Gastroesophageal sphincter (tissue), 4 donors: Measurements from ENCODE around the gene RPIA. TPM values are rescaled to one million over a fixed set of nuclear protein-coding genes. Genes with fewer than 3 reads are reported as not detected.

Experiments used
- ATAC-seq: fragments of 150-250 bp; one replicate; pipeline ENCODE4 v1.9.1; 2016; ENCODE audit warnings: mild to moderate bottlenecking, moderate library complexity
- H3K27ac ChIP-seq, 4 donors: fragments of 200-600 bp; sonication (generic) in 3 of 4; 1 replicate in 3 of 4; 2 replicates in 1 of 4; pipeline ENCODE4 v1.5.1; 2016 to 2019
- H3K27me3 ChIP-seq: fragments of 200-600 bp; sonication (generic); one replicate; pipeline ENCODE4 v1.5.1; 2019
- H3K36me3 ChIP-seq, 2 donors: fragments of 200-600 bp; sonication (generic); one replicate each; pipeline ENCODE4 v1.5.1; 2019; ENCODE audit warnings: control low read depth in 1 of 2
- H3K4me1 ChIP-seq, 3 donors: fragments of 200-600 bp; sonication (generic); 1 replicate in 2 of 3; 2 replicates in 1 of 3; pipeline ENCODE4 v1.5.1; 2016 to 2019; ENCODE audit warnings: control low read depth in 2 of 3
- H3K4me3 ChIP-seq, 2 donors: fragments of 200-600 bp; sonication (generic); one replicate each; pipeline ENCODE4 v1.5.1; 2019; ENCODE audit warnings: mild to moderate bottlenecking in 1 of 2, moderate library complexity in 1 of 2
- H3K9me3 ChIP-seq, 3 donors: fragments of 200-600 bp; sonication (generic); one replicate each; pipeline ENCODE4 v1.5.1; 2017 to 2019; ENCODE audit warnings: control low read depth in 2 of 3
- EP300 ChIP-seq: sonication (generic); formaldehyde crosslinking; IDR thresholded peaks from one replicate; pipeline ENCODE4 v1.6.1; 2017; ENCODE audit warnings: antibody characterized with exemption, mild to moderate bottlenecking
- POLR2A ChIP-seq, 2 donors: fragments of 450-650 bp; IDR thresholded peaks; one replicate each; pipeline ENCODE4 v1.6.1; 2017; ENCODE audit warnings: antibody characterized with exemption in 2 of 2, mild to moderate bottlenecking in 2 of 2, moderate library complexity in 1 of 2
- POLR2AphosphoS5 ChIP-seq: sonication (generic); formaldehyde crosslinking; IDR thresholded peaks from one replicate; pipeline ENCODE4 v1.6.1; 2017; ENCODE audit warnings: antibody characterized with exemption
- WGBS, 2 donors: methylation state at CpG; one replicate each; pipeline ENCODE4 v1.1.5; 2018; ENCODE audit warnings: low coverage in 1 of 2; 5-methylcytosine and 5-hydroxymethylcytosine counted together
- total RNA-seq, 4 donors: library from RNA; depleted of rRNA; stranded (reverse); fragments of >200 nt; gene quantifications; one replicate each; pipeline ENCODE4 v1.1.0, GENCODE V29; 2016
- TF ChIP-seq, protein P1 (sequence below), 4 experiments: fragments of 200-600 bp in 2 of 4; fragments of 450-650 bp in 2 of 4; sonication (generic) in 1 of 4; IDR thresholded peaks; one replicate each; pipeline ENCODE4 v1.5.1; 2017 to 2019; ENCODE audit warnings: antibody characterized with exemption in 4 of 4, mild to moderate bottlenecking in 2 of 4, moderate library complexity in 2 of 4

The RPIA gene
- total RNA-seq, 4 donors from 2014 or later: 4.4 to 7.7 (median 6.6) TPM

DNA sequence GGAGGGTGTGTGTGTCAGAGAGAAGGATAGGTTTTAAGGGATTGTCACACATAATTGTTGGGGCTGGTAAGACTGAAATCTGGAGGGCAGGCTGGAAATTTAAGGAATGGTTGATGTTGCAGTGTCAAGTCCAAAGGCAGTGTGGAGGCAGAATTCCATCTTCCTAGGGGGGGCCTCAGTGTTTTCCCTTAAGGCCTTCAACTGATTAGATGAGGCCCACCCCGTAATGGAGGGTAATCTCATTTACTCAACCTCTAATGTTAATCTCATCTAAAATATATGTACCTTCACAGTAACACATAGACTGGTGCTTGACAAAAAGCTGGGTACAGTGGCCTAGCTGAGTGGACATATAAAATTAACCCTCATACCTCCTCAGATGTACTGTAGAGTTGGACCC is 30.9 kb upstream of the RPIA start:
- Histone ChIP-seq H3K27me3 (no peaks in the 10 kb centered on the region), H3K4me3 (no peak overlapping the region), H3K36me3 (no peaks in the 10 kb centered on the region), H3K27ac (no peak overlapping the region), H3K9me3 (peaks cover 0 to 6% (median 0%) of the 10 kb centered on the region in 3 donors), H3K4me1 (peaks cover 0 to 17% (median 0%) of the 10 kb centered on the region in 3 donors)
- TF ChIP-seq, protein P1, sequence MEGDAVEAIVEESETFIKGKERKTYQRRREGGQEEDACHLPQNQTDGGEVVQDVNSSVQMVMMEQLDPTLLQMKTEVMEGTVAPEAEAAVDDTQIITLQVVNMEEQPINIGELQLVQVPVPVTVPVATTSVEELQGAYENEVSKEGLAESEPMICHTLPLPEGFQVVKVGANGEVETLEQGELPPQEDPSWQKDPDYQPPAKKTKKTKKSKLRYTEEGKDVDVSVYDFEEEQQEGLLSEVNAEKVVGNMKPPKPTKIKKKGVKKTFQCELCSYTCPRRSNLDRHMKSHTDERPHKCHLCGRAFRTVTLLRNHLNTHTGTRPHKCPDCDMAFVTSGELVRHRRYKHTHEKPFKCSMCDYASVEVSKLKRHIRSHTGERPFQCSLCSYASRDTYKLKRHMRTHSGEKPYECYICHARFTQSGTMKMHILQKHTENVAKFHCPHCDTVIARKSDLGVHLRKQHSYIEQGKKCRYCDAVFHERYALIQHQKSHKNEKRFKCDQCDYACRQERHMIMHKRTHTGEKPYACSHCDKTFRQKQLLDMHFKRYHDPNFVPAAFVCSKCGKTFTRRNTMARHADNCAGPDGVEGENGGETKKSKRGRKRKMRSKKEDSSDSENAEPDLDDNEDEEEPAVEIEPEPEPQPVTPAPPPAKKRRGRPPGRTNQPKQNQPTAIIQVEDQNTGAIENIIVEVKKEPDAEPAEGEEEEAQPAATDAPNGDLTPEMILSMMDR (IDR thresholded peaks at IDR 0.05): no peak
- TF ChIP-seq POLR2AphosphoS5: no peak
- no peak for TF ChIP-seq EP300
- TF ChIP-seq POLR2A (IDR thresholded peaks at IDR 0.05): no peak
- ATAC-seq: no peak
- WGBS, 2 donors: 100% methylated on average over 1 of the region's 1 CpG

GRCh38 chr2:88666576-88666975 is 24.9 kb upstream of the RPIA start:
- TF ChIP-seq POLR2AphosphoS5: no peak
- TF ChIP-seq EP300: no peak
- no peak for TF ChIP-seq POLR2A (IDR thresholded peaks at IDR 0.05)
- TF ChIP-seq, protein P1 (IDR thresholded peaks at IDR 0.05): no peak
- H3K27ac ChIP-seq: no peak overlapping the region
- ATAC-seq: no peak
- 63% methylated on average over 1 of the region's 4 CpGs; no CpG with 5 or more reads in 1 of the 2 donors for WGBS, 2 donors
- H3K27me3 ChIP-seq: no peaks in the 10 kb centered on the region
- H3K4me1 ChIP-seq: peaks cover 0 to under 1% (median 0%) of the 10 kb centered on the region in 3 donors
- H3K4me3 ChIP-seq: no peak overlapping the region
- H3K36me3 ChIP-seq: no peaks in the 10 kb centered on the region
- peaks cover 0 to 6% (median 0%) of the 10 kb centered on the region in 3 donors for H3K9me3 ChIP-seq

DNA sequence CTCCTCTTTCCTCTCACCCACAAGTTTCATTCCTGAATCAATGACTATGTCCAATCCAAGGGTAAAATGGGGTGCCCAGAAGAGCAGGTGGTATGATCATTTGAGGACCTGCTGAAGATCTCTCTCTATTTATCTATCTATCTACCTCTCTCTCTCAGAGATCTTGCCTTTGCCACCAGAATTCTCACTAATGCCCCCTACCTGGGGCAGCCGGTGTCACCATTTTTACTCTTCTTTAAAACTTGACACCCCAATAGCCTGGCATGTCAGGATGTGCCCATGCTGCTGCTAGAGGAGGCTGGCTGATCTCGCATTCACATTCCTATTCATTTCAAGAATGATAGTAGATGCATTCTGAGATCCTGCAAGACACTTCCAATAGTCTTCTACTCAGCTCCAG is 24.3 kb upstream of the RPIA start:
- Histone ChIP-seq H3K27ac (no peak overlapping the region), H3K36me3 (no peaks in the 10 kb centered on the region), H3K4me1 (peaks cover 0 to 6% (median 0%) of the 10 kb centered on the region in 3 donors), H3K27me3 (no peaks in the 10 kb centered on the region), H3K4me3 (no peak overlapping the region), H3K9me3 (peaks cover 0 to 6% (median 0%) of the 10 kb centered on the region in 3 donors)
- WGBS, 2 donors: 79 to 80% methylated on average over 2 of the region's 2 CpGs
- no peak for ATAC-seq
- TF ChIP-seq POLR2AphosphoS5 (no peak), EP300 (no peak), POLR2A (IDR thresholded peaks at IDR 0.05) (no peak)
- TF ChIP-seq, protein P1 (IDR thresholded peaks at IDR 0.05): no peak

- no peak overlapping the region for H3K27ac ChIP-seq
- H3K9me3 ChIP-seq: no peaks in the 10 kb centered on the region
- H3K4me3 ChIP-seq: no peak overlapping the region
- no peak for TF ChIP-seq POLR2AphosphoS5
- TF ChIP-seq POLR2A (IDR thresholded peaks at IDR 0.05): no peak
- TF ChIP-seq, protein P1 (IDR thresholded peaks at IDR 0.05): no peak
- TF ChIP-seq EP300: no peak
- no peaks in the 10 kb centered on the region for H3K36me3 ChIP-seq
- H3K27me3 ChIP-seq: no peaks in the 10 kb centered on the region
- no peak for ATAC-seq
- WGBS, 2 donors: 100% methylated on average over 2 of the region's 2 CpGs; no CpG with 5 or more reads in 1 of the 2 donors
- peaks cover 0 to 6% (median 0%) of the 10 kb centered on the region in 3 donors for H3K4me1 ChIP-seq
These were observed 22.6 kb upstream of the RPIA start for GRCh38 chr2:88668862-88669261.

DNA sequence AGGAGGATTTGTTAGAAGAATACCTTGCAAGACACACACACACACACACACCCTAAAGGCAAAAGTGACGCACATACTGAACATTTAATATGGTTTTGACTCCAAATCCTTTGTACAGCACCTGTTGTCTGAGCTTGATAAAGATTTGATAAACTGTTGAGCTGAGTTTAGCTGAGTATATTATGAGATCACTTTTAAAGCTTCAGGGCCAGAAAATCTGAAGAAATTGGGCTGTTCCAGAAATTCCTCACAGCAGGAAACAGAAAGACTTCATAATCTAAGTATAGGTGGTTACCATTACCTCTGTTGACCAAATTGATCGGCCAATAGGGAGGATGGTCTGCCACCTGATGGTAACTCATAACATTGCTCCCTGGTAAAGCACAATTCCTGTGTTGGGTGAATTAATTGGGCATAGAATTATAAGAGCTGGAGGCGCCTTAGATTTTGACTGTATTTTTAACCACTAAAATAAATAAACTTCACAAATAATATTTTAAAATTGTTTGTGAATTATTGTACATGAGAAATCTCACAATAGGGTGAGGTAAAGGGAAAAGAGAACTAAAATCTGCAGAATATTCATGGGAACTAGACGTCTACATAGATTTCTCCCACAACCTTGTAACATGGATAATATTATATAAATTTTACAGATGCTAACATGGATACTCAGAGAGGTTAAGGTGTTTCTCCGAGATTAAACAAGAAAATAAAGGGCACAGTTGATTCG is 21.8 kb upstream of the RPIA start:
- H3K4me1 ChIP-seq: peaks cover 0 to 6% (median 0%) of the 10 kb centered on the region in 3 donors
- no peak for ATAC-seq

More for the DNA sequence above, 21.8 kb upstream of the RPIA start:
- TF ChIP-seq, protein P1 (IDR thresholded peaks at IDR 0.05): peak in 3 of 4 experiments; percentile 24 to 53 (median 49)
- TF ChIP-seq POLR2A (IDR thresholded peaks at IDR 0.05) (no peak), POLR2AphosphoS5 (no peak), EP300 (no peak)
- no peak overlapping the region for H3K27ac ChIP-seq
- WGBS, 2 donors: 59 to 63% methylated on average over 6 of the region's 6 CpGs
- H3K4me3 ChIP-seq: no peak overlapping the region
- no peaks in the 10 kb centered on the region for H3K9me3 ChIP-seq
- H3K27me3 ChIP-seq: no peaks in the 10 kb centered on the region
- no peaks in the 10 kb centered on the region for H3K36me3 ChIP-seq
